Heart left ventricle (tissue), 13 donors: Measurements from ENCODE around the gene CEP131.

Source experiments
- CTCF ChIP-seq, 12 donors: fragments of 200-600 bp; sonication (generic) in 4 of 12; IDR thresholded peaks; one replicate each; pipeline versions ENCODE4 v1.5.0 to v1.8.0; 2018 to 2022; ENCODE audit warnings: antibody characterized with exemption in 12 of 12, mild to moderate bottlenecking in 5 of 12
- POLR2A ChIP-seq, 2 donors: fragments of 450-650 bp; IDR thresholded peaks; one replicate each; pipeline ENCODE4 v1.6.1; 2017; ENCODE audit warnings: antibody characterized with exemption in 2 of 2, mild to moderate bottlenecking in 2 of 2, moderate library complexity in 2 of 2
- donor health status: ischemic (EF 13 %, LVEDD 7.1; RV severe dilation, severe dysfunction).
- donor health status: DM: no; HTN: yes; CAD: no.
- donor health status: DM: no; HTN: no; CAD: no.
- donor health status: ischemic (EF 25% LVEDD 6.9; RV normal size, moderate dysfunction).
- donor health status: ischemic (EF 25% LVEDD 5.7; RV mildly dilated, moderate dysfunction).
- donor health status: ischemic (EF 35%, LVEDD 5.7; RV mildly dilated, moderate dysfunction).
- donor health status: nonischemic (EF 11% LVEDD 7.7; RV severe dilation, severe dysfunction).
- donor health status: DM: yes; HTN: yes; CAD: no.
- donor health status: PGD.
- donor health status: ischemic (EF 29% LVEDD 5.4; RV normal size, mild dysfunction).
- donor health status: nonischemic (EF 23%, LVEDD 6.1; RV moderate dilation, normal function).

GRCh38 chr17:81222906-81223761 is at the start of gene CEP131:
- TF ChIP-seq CTCF (IDR thresholded peaks at IDR 0.05) (no peak), POLR2A (IDR thresholded peaks at IDR 0.05) (peak in 1 of 2 donors; percentile 50)
